ENCODE results near the gene MCM5. TPM values are rescaled to one million over a fixed set of nuclear protein-coding genes. Genes with fewer than 3 reads are reported as not detected.

The MCM5 gene
- 30.3 TPM for total RNA-seq

GRCh38 chr22:35399678-35400500 is at the start of gene MCM5:
MCM5 (plus strand) TSS chr22:35400140; CDS start chr22:35400439, 299 bp downstream.

DNA sequence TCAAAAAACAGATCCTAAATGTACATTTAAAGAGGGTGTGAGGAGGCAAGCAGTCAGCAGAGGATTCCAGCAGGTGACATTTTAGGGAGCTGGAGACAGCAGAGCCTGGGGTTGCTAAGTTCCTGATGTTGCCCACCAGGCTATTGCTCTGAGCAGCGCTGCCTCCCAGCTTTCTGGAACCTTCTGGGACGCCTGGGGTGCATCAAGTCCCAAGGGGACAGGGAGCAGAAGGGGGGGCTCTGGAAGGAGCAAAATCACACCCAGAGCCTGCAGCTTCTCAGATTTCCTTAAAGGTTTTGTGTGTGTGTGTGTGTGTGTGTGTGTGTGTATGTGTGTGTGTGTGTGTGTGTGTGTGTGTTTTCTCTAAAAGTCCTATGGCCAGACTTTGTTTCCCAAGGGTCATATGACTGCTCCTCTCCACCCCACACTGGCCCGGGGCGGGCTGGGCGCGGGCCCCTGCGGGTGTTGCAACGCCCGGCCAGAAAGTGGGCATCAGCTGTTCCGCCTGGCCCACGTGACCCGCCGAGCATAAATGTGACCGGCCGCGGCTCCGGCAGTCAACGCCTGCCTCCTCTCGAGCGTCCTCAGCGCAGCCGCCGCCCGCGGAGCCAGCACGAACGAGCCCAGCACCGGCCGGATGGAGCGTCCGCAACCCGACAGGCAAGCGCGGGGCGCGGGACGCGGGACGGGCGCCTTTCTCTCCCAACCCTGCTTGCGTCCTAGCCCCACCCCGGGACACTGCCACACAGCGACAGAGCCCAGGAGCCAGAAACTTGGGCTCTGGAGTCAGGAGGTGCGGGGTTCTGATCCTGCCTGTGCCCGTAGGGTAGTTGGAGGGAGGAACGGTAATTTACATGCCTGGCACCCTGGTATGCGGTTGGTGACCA is 19.2 kb upstream of the MCM5 start, which contains the start of gene HMOX1:
Gene HMOX1 (plus strand): TSS at position 560 of the 887 bp plus-strand sequence. CDS start 78 bp downstream, at position 638.

Other genes with a start within 250 kb of the MCM5 start
- 25.5 TPM for gene HMGXB4, start 142.6 kb upstream of the MCM5 start, total RNA-seq
- gene TOM1, start 100.2 kb upstream of the MCM5 start, total RNA-seq, result 47.7 TPM
- gene HMOX1, start 19.0 kb upstream of the MCM5 start, total RNA-seq, result 10.9 TPM
- 1.0 TPM for gene RASD2, start 140.7 kb downstream of the MCM5 start, total RNA-seq
- 39.8 TPM for gene MB, start 217.2 kb downstream of the MCM5 start, total RNA-seq
- 5.7 TPM for gene APOL6, start 248.3 kb downstream of the MCM5 start, total RNA-seq

Data from camera-type eye (tissue), 1 donor.